Activated naive CD8-positive, alpha-beta T cell treated with anti-CD3 and anti-CD28 coated beads, Interleukin-2, amount 10 ng/mL, durations not matched to agents 7 days and 5 days (primary cell): ENCODE data around the gene MATR3. TPM values are rescaled to one million over a fixed set of nuclear protein-coding genes. Genes with fewer than 3 reads are reported as not detected.
A peak's percentile ranks its signal among the peaks of the same experiment; 100 is the strongest.
"Not testable (repeated sequence)": the region's sequence is repeated elsewhere in the genome, so short reads cannot be mapped to it uniquely, and the experiment has no call there.

Experiments
- ATAC-seq: fragments of 150-1000 bp; cut with Tn5 transposase; one replicate; pipeline ENCODE4 v1.10.0; 2021; ENCODE audit warnings: low read depth, moderate library complexity
- POLR2A ChIA-PET: fragments of 350-600 bp; sonication (Branson Sonifier 250); formaldehyde crosslinking; loops from one replicate; lab custom pipeline; 2021; ENCODE audit warnings: antibody characterized with exemption; lab: Charles Lee
- DNase-seq: peaks from one replicate; pipeline ENCODE4 v3.0.0; 2021
- H3K27ac Mint-ChIP-seq: one replicate; pipeline ENCODE4 v1.8.0; 2022; ENCODE audit warnings: mild to moderate bottlenecking, mixed read lengths
- H3K27me3 Mint-ChIP-seq: one replicate; pipeline ENCODE4 v1.8.0; 2022; ENCODE audit warnings: mild to moderate bottlenecking, moderate library complexity, mixed read lengths
- H3K36me3 Mint-ChIP-seq: one replicate; pipeline ENCODE4 v1.8.0; 2021; ENCODE audit warnings: mild to moderate bottlenecking, mixed read lengths
- H3K4me1 Mint-ChIP-seq: one replicate; pipeline ENCODE4 v1.8.0; 2021; ENCODE audit warnings: mixed read lengths
- H3K4me3 Mint-ChIP-seq: one replicate; pipeline ENCODE4 v1.8.0; 2022; ENCODE audit warnings: mild to moderate bottlenecking, moderate library complexity, mixed read lengths
- H3K9me3 Mint-ChIP-seq: one replicate; pipeline ENCODE4 v1.8.0; 2021; ENCODE audit warnings: mixed read lengths
- total RNA-seq, 2 experiments: library from RNA; stranded (reverse); gene quantifications; one replicate each; pipeline ENCODE4 v1.2.3, GENCODE V29; 2021

Gene MATR3
- total RNA-seq, 2 experiments from 2014 or later: 174 to 183 TPM

DNA sequence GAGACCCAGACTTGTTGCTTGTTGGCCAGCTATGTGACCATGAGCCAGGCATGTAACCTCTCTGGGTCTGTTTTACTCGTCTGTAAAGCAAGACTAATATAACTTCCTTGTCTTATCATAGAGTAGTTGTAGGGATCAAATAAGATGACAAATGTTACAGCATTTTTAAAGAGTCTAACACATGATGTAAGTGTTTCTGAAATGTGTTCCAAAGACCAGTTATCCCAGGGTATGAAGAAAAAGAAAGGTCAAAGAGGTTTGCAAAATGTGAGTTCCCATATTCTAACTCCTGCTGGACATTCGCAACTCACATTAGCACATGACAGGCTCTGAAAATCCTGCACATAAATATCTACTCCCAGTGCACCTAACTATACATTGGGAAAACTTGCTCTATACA is 28.5 kb upstream of the MATR3 start:
- DNase-seq: no peak
- no peak overlapping the region for H3K27ac Mint-ChIP-seq
- peaks cover 12% of the 10 kb centered on the region for H3K27me3 Mint-ChIP-seq
- peaks cover 17% of the 10 kb centered on the region for H3K4me1 Mint-ChIP-seq
- no peaks in the 10 kb centered on the region for H3K9me3 Mint-ChIP-seq
- POLR2A ChIA-PET: no interaction called here
- no peaks in the 10 kb centered on the region for H3K36me3 Mint-ChIP-seq
- ATAC-seq: no peak
- no peak overlapping the region for H3K4me3 Mint-ChIP-seq

DNA sequence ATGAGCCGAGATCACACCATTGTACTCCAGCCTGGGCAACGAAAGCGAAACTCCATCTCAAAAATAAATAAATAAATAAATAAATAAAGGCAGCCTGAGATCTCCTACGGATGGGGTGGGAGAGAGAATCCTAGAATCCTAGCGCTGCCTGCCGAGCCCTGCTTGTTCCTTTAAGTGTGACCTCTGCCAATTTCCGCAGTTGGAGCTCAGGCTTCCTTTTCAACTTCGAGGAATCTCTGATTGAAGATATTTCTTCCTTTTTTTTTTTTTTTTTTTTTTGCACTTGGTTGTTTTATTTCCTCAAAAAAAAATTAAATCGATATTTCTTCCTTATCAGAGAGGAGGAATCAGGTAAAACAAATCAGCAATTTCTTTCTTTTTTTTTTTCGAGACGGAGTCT is 27.3 kb upstream of the MATR3 start:
- ATAC-seq: no peak
- Mint-ChIP-seq H3K27ac (no peak overlapping the region), H3K9me3 (no peaks in the 10 kb centered on the region), H3K27me3 (peaks cover 2% of the 10 kb centered on the region), H3K36me3 (no peaks in the 10 kb centered on the region), H3K4me3 (no peak overlapping the region), H3K4me1 (peaks cover 17% of the 10 kb centered on the region)
- no peak for DNase-seq
- POLR2A ChIA-PET: interaction anchor here (0.7 kb wide), 1 partner anchor 589 kb away, joined by 4 read pairs; no protein-coding TSS in a partner anchor

DNA sequence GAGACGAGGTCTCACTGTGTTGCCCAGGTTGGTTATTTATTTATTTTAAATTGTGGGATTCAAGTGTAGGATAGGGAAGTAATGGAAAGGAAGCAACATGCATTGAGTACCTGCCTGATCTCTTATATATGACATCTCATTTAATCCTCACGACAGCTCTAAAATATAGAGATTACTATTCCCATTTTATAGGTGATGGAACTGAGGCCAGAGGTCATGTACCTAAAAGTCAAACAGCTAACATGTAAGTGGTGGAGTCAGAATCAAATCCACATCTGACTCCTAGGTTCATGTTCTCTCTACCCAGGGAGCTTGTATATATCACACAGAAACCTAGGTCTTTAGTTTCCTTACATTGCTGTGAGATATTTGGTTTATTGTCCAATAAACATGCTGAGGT is 26.1 kb upstream of the MATR3 start:
- DNase-seq (no peak), ATAC-seq (no peak)
- POLR2A ChIA-PET: no interaction called here
- Mint-ChIP-seq H3K36me3 (no peaks in the 10 kb centered on the region), H3K9me3 (no peaks in the 10 kb centered on the region), H3K27ac (no peak overlapping the region), H3K4me1 (peaks cover 13% of the 10 kb centered on the region), H3K27me3 (no peaks in the 10 kb centered on the region), H3K4me3 (no peak overlapping the region)

DNA sequence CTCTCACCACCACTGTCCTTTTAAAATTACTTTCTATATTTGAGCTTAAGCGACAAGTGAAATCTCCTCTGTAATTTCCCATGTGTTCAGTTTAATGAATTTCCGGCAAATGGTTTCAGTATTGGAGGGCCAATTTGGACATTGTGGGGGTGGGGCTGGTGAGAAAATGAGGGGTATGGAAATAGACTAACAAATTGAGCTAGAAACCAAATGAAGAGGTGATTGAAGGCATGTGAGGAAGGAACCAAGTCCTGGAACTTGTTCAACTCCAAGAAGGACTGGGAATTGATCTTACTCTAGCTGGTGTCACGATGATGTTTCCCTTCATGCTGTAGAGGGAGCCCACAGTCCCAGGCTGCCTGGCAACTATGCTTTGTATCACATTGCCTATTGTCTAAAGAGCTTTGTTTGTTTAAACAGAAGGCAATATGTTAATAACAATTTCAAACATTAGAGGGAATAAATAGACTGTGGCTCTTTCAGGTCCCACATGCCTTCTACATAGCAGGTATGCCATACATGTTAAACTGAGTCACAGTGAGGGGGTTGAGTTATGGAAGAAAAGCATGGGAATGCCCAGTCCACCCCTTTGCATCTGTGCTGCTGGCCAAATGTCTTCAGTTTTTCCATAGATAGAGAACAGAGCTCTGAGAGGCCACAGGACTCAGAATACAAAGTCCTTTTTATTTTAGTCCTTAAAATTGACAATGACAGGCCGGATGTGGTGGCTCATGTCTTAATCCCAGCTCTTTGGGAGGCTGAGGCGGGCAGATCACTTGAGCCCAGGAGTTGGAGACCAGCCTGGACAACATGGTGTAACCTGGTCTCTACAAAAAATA is 25.0 kb upstream of the MATR3 start:
- POLR2A ChIA-PET: interaction anchor here (1.0 kb wide), 1 partner anchor 26 kb away, joined by 4 read pairs; no protein-coding TSS in a partner anchor
- H3K9me3 Mint-ChIP-seq: no peaks in the 10 kb centered on the region

DNA sequence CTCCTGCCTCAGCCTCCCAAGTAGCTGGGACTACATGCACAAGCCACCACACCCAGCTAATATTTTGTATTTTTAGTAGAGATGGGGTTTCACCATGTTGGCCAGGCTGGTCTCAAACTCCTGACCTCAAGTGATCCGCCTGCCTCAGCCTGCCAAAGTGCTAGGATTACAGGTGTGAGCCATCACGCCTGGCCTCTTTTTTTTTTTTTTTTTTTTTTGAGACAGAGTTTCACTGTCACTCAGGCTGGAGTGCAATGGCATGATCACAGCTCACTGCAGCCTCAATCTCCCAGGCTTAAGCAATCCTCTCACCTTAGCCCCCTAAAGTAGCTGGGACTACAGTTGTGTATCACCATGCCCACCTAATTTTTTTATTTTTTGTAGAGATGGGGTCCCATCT is 22.8 kb upstream of the MATR3 start:
- ATAC-seq, H3K36me3 Mint-ChIP-seq, H3K27me3 Mint-ChIP-seq, H3K4me3 Mint-ChIP-seq, DNase-seq, H3K27ac Mint-ChIP-seq, H3K9me3 Mint-ChIP-seq: not testable (repeated sequence)
- POLR2A ChIA-PET: interaction anchor here (0.7 kb wide), 1 partner anchor 695 kb away, joined by 7 read pairs; no protein-coding TSS in a partner anchor
- peaks cover 27% of the 10 kb centered on the region for H3K4me1 Mint-ChIP-seq

More for the DNA sequence above, 25.0 kb upstream of the MATR3 start:
- Mint-ChIP-seq H3K4me3 (no peak overlapping the region), H3K36me3 (no peaks in the 10 kb centered on the region), H3K4me1 (peaks cover 18% of the 10 kb centered on the region), H3K27me3 (no peaks in the 10 kb centered on the region), H3K27ac (no peak overlapping the region)
- ATAC-seq: no peak
- DNase-seq: no peak

DNA sequence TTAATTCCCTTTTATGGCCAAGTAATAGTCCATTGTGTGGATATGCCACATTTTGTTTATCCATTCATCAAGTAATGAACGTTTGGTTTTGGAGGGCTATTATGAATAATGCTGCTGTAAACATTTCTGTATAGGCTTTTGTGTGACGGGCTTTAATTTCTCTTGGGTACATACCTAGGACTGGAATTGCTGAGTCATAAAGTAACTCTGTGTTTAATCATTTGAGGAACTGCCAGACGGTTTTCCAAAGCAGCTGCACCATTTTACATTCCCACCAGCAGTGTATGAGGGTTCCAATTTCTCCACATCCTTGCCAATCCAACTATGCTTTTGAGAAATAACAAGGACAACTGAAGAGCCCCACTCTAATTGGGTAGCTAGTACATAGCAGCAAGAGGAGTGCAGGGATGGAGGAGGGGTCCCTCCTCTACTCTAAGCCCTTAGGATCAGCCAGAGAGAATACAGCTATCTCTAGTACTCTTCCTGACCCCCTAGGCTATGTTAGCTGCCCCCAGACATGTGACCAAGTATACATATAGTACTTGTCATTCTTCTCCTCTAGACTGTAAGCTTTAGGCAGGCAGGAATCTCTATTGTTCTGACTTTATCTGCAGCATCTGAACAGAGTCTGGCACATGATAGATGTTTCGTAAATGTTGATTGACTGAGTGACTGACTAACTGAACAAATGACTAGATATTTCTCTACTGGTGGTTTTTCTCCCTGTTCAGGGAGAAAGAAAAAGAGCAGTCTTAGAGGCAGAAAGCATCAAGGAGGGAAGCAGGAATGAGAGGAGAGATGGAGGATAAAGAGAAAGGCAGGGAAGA is 22.1 kb upstream of the MATR3 start:
- H3K9me3 Mint-ChIP-seq: no peaks in the 10 kb centered on the region
- peaks cover 34% of the 10 kb centered on the region for H3K4me1 Mint-ChIP-seq
- ATAC-seq (no peak), DNase-seq (no peak)
- no peaks in the 10 kb centered on the region for H3K27me3 Mint-ChIP-seq
- H3K36me3 Mint-ChIP-seq: peaks cover 10% of the 10 kb centered on the region
- H3K27ac Mint-ChIP-seq: no peak overlapping the region
- H3K4me3 Mint-ChIP-seq: no peak overlapping the region
- POLR2A ChIA-PET: interaction anchor here (0.7 to 2.1 kb wide), 4 partner anchors 70 to 696 kb away, joined by 3 to 7 read pairs (median 6); partner anchors contain the start of genes MZB1, PAIP2 and SIL1

DNA sequence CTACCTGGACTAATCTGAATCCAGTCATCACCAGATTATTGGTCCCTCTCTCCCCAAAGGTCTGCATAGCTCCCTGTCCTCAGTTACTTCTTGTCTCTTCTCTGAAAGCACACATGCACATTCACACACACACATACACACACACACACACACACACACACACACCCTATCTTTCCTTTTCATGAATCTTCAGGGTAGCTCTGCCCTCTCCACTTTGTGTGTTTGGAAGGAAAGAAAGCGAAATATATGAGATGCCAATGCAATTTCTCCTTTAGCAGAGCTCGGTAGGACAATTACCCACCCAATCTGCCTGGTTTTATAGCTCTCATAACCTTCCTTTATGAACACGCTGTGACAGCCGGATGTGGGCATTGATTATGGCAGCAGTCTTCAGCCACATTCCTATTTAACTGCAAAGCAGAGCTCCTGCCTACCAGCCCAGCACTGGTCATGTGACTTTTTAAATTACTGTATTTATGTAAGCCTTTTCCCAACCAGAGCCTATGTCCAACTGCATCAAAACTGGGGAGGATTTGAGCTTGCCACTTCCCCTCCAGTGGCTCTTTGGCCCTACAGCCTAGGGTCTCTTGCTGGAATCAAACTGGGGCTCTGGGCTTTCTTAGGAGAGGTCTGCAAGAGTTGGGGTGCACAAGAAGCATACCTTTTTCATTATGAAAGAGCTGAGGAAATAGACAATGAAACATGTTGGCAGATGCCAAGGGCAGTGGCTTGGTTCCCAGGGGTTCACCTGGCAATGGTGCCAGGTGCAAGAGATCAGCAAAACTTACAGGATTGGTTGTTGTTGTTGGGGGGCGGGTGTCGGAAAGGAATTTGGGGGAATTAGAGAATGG is 20.8 kb upstream of the MATR3 start:
- H3K4me1 Mint-ChIP-seq: peaks cover 45% of the 10 kb centered on the region
- ATAC-seq (peak; percentile 13), DNase-seq (peak; percentile 37)
- H3K9me3 Mint-ChIP-seq: no peaks in the 10 kb centered on the region
- peak overlapping the region; percentile 89 for H3K4me3 Mint-ChIP-seq
- no peaks in the 10 kb centered on the region for H3K27me3 Mint-ChIP-seq
- H3K36me3 Mint-ChIP-seq: peaks cover 12% of the 10 kb centered on the region
- H3K27ac Mint-ChIP-seq: peak overlapping the region; percentile 60
- POLR2A ChIA-PET: interaction anchor here (0.6 to 5.9 kb wide), 8 partner anchors 17 to 697 kb away, joined by 3 to 52 read pairs (median 4); partner anchors contain the start of genes HSPA9, MATR3, MZB1 and PAIP2

DNA sequence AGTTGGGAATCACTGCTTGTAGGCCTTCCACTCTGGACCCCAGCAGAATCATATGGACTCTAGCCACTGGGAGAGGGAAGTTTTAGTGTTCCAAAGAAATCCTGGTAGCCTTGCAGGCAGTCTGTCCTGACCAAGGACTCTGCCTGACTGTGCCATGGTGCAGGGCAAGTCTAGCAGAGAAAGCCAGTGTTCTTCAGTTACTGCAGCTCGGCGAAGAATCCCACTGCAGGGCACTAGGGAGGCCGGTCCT is 20.3 kb upstream of the MATR3 start:
- H3K4me1 Mint-ChIP-seq: peaks cover 50% of the 10 kb centered on the region
- POLR2A ChIA-PET: interaction anchor here (0.6 to 5.9 kb wide), 5 partner anchors 21 to 698 kb away, joined by 3 to 52 read pairs (median 6); partner anchors contain the start of genes HSPA9, MATR3 and SIL1
- H3K27ac Mint-ChIP-seq: peak overlapping the region; percentile 60
- H3K36me3 Mint-ChIP-seq: peaks cover 15% of the 10 kb centered on the region
- ATAC-seq (no peak), DNase-seq (no peak)
- no peaks in the 10 kb centered on the region for H3K9me3 Mint-ChIP-seq
- H3K27me3 Mint-ChIP-seq: no peaks in the 10 kb centered on the region
- H3K4me3 Mint-ChIP-seq: peak overlapping the region; percentile 89

DNA sequence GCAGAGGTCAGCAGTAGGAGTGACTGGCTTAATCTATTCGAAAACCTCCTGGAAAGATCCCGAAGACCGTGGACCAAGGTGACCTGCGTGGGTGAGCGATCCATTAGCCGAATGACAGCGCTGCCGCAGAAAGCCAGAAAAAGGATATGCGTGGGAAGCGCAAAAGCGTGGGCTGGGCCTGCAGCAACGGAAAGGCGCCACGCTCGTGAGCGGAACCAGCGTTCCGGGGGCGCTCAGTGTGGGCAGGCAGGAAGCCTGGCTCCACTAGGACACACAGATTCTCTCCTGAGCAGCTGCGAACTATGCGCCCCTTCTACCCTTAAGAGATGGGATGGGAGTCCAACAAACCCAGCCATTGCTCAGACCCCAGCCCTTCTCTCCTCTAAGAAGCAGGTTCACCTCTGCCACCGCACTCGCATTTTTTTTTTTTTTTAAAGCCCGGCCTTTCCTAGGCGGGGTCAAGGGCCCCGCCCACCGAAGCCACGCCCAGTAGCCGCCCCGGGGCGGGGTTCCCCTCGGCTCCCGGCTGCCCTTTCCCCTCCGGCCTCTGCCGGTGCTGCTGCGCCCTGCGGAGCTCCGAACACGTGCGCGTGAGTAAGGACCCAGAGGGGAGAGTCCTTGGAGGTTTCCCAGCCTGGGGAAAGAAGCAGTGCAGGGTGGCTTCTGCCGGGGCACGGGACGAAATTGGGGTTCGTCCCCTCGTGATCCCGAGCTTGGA is 19.8 kb upstream of the MATR3 start:
- DNase-seq (peak; percentile 94), ATAC-seq (peak; percentile 90)
- Mint-ChIP-seq H3K4me3 (peak overlapping the region; percentile 89), H3K36me3 (peaks cover 15% of the 10 kb centered on the region), H3K9me3 (no peaks in the 10 kb centered on the region), H3K4me1 (peaks cover 51% of the 10 kb centered on the region), H3K27ac (peak overlapping the region; percentile 72), H3K27me3 (no peaks in the 10 kb centered on the region)
- POLR2A ChIA-PET: interaction anchor here (0.7 to 5.9 kb wide), 10 partner anchors 20 to 810 kb away, joined by 3 to 52 read pairs (median 3); partner anchors contain the start of genes EGR1, HSPA9, MATR3 and SIL1

DNA sequence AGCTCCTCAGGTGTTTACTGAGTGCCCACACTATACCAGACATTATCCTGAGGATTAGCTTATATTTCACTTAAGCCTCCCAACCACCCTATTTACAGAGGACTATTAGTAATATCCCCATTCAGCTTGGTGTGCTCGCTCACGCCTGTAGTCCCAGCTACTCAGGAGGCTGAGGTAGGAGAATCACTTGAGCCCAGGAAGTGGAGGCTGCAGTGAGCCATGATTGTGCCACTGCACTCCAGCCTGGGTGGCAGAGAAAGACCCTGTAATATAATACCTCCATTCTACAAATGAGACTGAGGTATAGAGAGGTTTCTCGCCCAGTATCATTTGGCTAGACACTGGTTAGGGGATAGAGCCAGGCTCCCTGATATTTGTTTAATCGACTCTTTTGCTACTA is 18.0 kb upstream of the MATR3 start:
- POLR2A ChIA-PET: interaction anchor here (0.6 to 5.9 kb wide), 5 partner anchors 14 to 115 kb away, joined by 4 to 52 read pairs (median 7); partner anchors contain the start of genes MATR3, MZB1 and PAIP2
- Mint-ChIP-seq H3K27ac (peak overlapping the region; percentile 76), H3K36me3 (peaks cover 18% of the 10 kb centered on the region), H3K4me3 (peak overlapping the region; percentile 85), H3K9me3 (no peaks in the 10 kb centered on the region), H3K27me3 (no peaks in the 10 kb centered on the region), H3K4me1 (peaks cover 53% of the 10 kb centered on the region)
- ATAC-seq (no peak), DNase-seq (no peak)

DNA sequence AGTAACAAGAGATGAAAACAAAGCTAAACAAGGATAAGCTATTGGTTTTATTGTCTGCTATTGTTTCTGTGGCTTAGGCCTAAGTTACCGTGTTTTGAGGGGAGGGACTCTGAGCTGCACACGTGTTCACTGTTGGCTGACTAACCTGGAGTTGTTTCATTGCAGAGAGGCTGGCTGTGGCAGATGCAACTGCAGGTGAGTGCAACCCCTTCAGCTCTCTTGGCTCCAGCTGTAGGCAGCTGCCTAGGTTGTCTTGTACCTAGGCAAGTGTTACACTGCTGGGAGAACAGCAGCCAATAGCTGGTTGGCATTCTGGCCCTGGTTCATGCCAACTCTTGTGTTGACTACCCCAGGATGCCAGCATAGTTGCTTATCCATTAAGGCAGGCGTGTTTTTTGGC is 17.6 kb upstream of the MATR3 start:
- Mint-ChIP-seq H3K27me3 (no peaks in the 10 kb centered on the region), H3K36me3 (peaks cover 20% of the 10 kb centered on the region), H3K27ac (peak overlapping the region; percentile 67), H3K9me3 (no peaks in the 10 kb centered on the region), H3K4me1 (peaks cover 56% of the 10 kb centered on the region), H3K4me3 (peak overlapping the region; percentile 85)
- POLR2A ChIA-PET: interaction anchor here (0.6 to 5.9 kb wide), 6 partner anchors 14 to 128 kb away, joined by 3 to 52 read pairs (median 7); partner anchors contain the start of genes MATR3, MZB1, PAIP2 and SPATA24
- ATAC-seq: no peak
- no peak for DNase-seq

DNA sequence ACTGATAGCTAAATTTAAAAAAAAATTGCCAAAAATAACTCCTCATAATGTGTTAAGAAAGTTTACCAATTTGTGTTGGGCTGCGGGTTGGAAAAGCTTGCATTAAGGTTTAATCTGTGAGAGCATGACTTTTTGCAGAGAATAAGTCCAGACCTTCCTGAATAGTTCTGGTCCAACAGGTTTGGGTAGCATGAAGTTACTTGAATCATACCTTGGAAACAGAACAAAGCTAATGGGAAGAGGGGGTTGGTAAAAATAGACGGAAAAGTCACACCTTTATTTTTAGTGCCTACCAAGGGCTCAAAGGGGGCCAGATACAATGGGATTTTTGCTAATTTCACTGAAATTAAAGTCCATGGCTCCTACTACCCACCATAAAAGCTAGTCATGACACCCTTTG is 17.1 kb upstream of the MATR3 start:
- POLR2A ChIA-PET: interaction anchor here (1.0 to 5.9 kb wide), 5 partner anchors 17 to 127 kb away, joined by 3 to 52 read pairs (median 7); partner anchors contain the start of genes MATR3, MZB1, PAIP2 and SPATA24
- H3K4me3 Mint-ChIP-seq: peak overlapping the region; percentile 85
- H3K27ac Mint-ChIP-seq: no peak overlapping the region
- H3K9me3 Mint-ChIP-seq: no peaks in the 10 kb centered on the region
- H3K27me3 Mint-ChIP-seq: no peaks in the 10 kb centered on the region
- H3K4me1 Mint-ChIP-seq: peaks cover 56% of the 10 kb centered on the region
- ATAC-seq (no peak), DNase-seq (no peak)
- H3K36me3 Mint-ChIP-seq: peaks cover 20% of the 10 kb centered on the region
